ENCODE data around the gene SH3BP2. TPM values are rescaled to one million over a fixed set of nuclear protein-coding genes. Genes with fewer than 3 reads are reported as not detected.
"Not testable (repeated sequence)": the region's sequence is repeated elsewhere in the genome, so short reads cannot be mapped to it uniquely, and the experiment has no call there.

Gene SH3BP2
- total RNA-seq, 1 experiment from 2014 or later, result 52.8 TPM

DNA sequence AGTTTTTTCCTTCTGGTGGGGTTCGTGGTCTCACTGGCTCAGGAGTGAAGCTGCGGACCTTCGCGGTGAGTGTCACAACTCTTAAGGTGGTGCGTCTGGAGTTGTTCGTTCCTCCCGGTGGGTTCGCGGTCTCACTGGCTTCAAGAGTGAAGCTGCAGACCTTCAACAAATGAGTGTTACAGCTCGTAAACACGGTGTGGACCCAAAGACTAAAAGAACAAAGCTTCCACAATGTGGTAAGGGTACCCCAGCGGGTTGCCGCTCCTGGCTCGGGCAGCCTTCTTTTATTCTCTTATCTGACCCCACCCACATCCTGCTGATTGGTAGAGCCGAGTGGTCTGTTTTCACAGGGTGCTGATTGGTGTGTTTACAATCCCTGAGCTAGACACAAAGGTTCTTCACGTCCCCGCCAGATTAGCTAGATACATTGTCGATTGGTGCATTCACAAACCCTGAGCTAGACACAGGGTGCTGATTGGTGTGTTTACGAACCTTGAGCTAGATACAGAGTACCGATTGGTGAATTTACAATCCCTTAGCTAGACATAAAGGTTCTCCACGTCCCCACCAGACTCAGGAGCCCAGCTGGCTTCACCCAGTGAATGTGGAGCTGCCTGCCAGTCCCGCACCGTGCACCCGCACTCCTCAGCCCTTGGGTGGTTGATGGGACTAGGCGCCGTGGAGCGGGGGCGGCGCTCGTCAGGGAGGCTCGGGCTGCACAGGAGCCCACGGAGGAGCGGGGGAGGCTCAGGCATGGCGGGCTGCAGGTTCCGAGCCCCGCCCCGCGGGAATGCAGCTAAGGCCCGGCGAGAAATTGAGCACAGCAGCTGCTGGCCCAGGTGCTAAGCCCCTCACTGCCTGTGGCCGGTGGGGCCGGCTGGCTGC lies 30.2 kb upstream of the SH3BP2 start:
- ChIA-PET RAD21 (ENCODE audit: low non-redundant PET in 1 of 2, low total read pairs in 2 of 2, uncharacterized antibody in 2 of 2, unreplicated experiment in 2 of 2) (interaction anchor here in 1 of 2 experiments (1.0 kb wide), 1 partner anchor 172 kb away, joined by 3 read pairs; no protein-coding TSS in a partner anchor), CTCF (interaction anchor here (1.3 kb wide), 1 partner anchor 247 kb away, joined by 3 read pairs; no protein-coding TSS in a partner anchor)
- H2AFZ ChIP-seq (ENCODE audit: low read depth, low read length, poor library complexity, severe bottlenecking); H3K9me3 ChIP-seq (ENCODE audit: control insufficient read depth in 1 of 2, insufficient read depth in 1 of 2, low read depth in 1 of 2, low read length in 2 of 2); H3K27ac ChIP-seq (ENCODE audit: low read depth, low read length); H3K9ac ChIP-seq (ENCODE audit: low read length); H3K79me2 ChIP-seq (ENCODE audit: insufficient read depth, low read length); H3K4me2 ChIP-seq (ENCODE audit: low read length); BruUV-seq (replicated peaks); H3K36me3 ChIP-seq (ENCODE audit: control insufficient read depth in 1 of 2, insufficient read depth in 2 of 2, low read length in 2 of 2); ATAC-seq; H4K20me1 ChIP-seq (ENCODE audit: insufficient read depth); DNase-seq (ENCODE audit: low read depth, low spot score); H3K4me3 ChIP-seq (replicated peaks in 1 of 2; ENCODE audit: low read depth in 1 of 2, low read length in 2 of 2); H3K9me2 ChIP-seq (ENCODE audit: insufficient read depth); intact Hi-C loops (cut with micrococcal nuclease); POLR2A ChIA-PET; H3K27me3 ChIP-seq (ENCODE audit: insufficient read depth, low read length): not testable (repeated sequence)
- peaks cover 12 to 30% of the 10 kb centered on the region in 2 experiments for H3K4me1 ChIP-seq (ENCODE audit: control insufficient read depth in 1 of 2, insufficient read depth in 2 of 2, low read length in 2 of 2)
- TF ChIP-seq POLR2A (IDR thresholded peaks at IDR 0.05; ENCODE audit: borderline replicate concordance, extremely low read depth, insufficient read depth, insufficient read length), result peak; percentile 34

DNA sequence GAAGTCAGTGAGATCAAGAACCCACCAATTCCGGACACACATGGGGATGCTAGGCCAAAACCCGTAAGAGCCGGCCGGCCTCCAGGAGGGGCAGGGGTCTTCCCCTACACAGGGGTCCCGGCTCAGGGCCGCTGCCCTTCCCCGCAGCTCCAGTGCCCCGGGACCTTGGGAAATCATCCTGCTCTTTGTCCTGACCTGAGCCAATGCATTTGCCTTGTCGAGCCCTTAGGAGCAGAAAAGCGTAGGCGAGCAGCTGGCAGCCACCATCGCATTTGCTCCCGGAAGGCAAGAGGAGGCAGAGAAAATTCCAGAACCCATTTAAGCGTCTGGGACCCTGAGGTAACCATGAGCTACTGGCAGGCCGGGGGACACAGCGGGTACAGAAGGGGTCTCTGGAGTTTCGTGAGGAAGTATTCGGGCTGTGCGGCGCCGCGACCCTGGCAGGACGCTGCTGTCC lies 29.3 kb upstream of the SH3BP2 start:
- H3K9ac ChIP-seq (ENCODE audit: low read length), result no peak overlapping the region
- POLR2A ChIA-PET, result no interaction called here
- DNase-seq (ENCODE audit: low read depth, low spot score) (no peak), ATAC-seq (no peak)
- BruUV-seq (replicated peaks), result no TSS peak
- CTCF ChIA-PET, result interaction anchor here (1.1 to 1.4 kb wide), 4 partner anchors 22 to 274 kb away, joined by 3 to 6 read pairs (median 4); partner anchors contain the start of genes GRK4 and NOP14
- H3K4me3 ChIP-seq (replicated peaks in 1 of 2; ENCODE audit: low read depth in 1 of 2, low read length in 2 of 2), result no peak overlapping the region
- H3K9me2 ChIP-seq (ENCODE audit: insufficient read depth), result no peaks in the 10 kb centered on the region
- H4K20me1 ChIP-seq (ENCODE audit: insufficient read depth), result no peaks in the 10 kb centered on the region
- H3K9me3 ChIP-seq (ENCODE audit: control insufficient read depth in 1 of 2, insufficient read depth in 1 of 2, low read depth in 1 of 2, low read length in 2 of 2), result no peaks in the 10 kb centered on the region
- intact Hi-C loops (cut with micrococcal nuclease), result no loop called here
- no peaks in the 10 kb centered on the region for H3K27me3 ChIP-seq (ENCODE audit: insufficient read depth, low read length)
- no peaks in the 10 kb centered on the region for H3K79me2 ChIP-seq (ENCODE audit: insufficient read depth, low read length)
- H3K4me2 ChIP-seq (ENCODE audit: low read length), result peak overlapping the region; percentile 90
- H3K27ac ChIP-seq (ENCODE audit: low read depth, low read length), result no peak overlapping the region; the same call in 1 of the 2 replicates
- peaks cover 12 to 30% of the 10 kb centered on the region in 2 experiments for H3K4me1 ChIP-seq (ENCODE audit: control insufficient read depth in 1 of 2, insufficient read depth in 2 of 2, low read length in 2 of 2)
- no peaks in the 10 kb centered on the region for H3K36me3 ChIP-seq (ENCODE audit: control insufficient read depth in 1 of 2, insufficient read depth in 2 of 2, low read length in 2 of 2)
- H2AFZ ChIP-seq (ENCODE audit: low read depth, low read length, poor library complexity, severe bottlenecking), result no peak overlapping the region
- RAD21 ChIA-PET (ENCODE audit: low non-redundant PET in 1 of 2, low total read pairs in 2 of 2, uncharacterized antibody in 2 of 2, unreplicated experiment in 2 of 2), result interaction anchor here in 1 of 2 experiments (0.6 to 1.5 kb wide), 3 partner anchors 56 to 173 kb away, joined by 3 to 5 read pairs (median 4); no protein-coding TSS in a partner anchor
- TF ChIP-seq EZH2phosphoT487 (IDR thresholded peaks at IDR 0.05; ENCODE audit: borderline replicate concordance) (no peak), ZFX (IDR thresholded peaks at IDR 0.05) (no peak), POLR2AphosphoS5 (IDR thresholded peaks at IDR 0.05; ENCODE audit: low read depth, low read length) (no peak), CBX3 (IDR thresholded peaks at IDR 0.05; ENCODE audit: low read depth) (no peak), SP1 (IDR thresholded peaks at IDR 0.05; ENCODE audit: low read depth) (no peak)
- TF ChIP-seq, protein P1, sequence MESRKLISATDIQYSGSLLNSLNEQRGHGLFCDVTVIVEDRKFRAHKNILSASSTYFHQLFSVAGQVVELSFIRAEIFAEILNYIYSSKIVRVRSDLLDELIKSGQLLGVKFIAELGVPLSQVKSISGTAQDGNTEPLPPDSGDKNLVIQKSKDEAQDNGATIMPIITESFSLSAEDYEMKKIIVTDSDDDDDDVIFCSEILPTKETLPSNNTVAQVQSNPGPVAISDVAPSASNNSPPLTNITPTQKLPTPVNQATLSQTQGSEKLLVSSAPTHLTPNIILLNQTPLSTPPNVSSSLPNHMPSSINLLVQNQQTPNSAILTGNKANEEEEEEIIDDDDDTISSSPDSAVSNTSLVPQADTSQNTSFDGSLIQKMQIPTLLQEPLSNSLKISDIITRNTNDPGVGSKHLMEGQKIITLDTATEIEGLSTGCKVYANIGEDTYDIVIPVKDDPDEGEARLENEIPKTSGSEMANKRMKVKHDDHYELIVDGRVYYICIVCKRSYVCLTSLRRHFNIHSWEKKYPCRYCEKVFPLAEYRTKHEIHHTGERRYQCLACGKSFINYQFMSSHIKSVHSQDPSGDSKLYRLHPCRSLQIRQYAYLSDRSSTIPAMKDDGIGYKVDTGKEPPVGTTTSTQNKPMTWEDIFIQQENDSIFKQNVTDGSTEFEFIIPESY (IDR thresholded peaks at IDR 0.05; ENCODE audit: extremely low read depth, insufficient replicate concordance, low read length), result no peak
- TF ChIP-seq, protein P2, sequence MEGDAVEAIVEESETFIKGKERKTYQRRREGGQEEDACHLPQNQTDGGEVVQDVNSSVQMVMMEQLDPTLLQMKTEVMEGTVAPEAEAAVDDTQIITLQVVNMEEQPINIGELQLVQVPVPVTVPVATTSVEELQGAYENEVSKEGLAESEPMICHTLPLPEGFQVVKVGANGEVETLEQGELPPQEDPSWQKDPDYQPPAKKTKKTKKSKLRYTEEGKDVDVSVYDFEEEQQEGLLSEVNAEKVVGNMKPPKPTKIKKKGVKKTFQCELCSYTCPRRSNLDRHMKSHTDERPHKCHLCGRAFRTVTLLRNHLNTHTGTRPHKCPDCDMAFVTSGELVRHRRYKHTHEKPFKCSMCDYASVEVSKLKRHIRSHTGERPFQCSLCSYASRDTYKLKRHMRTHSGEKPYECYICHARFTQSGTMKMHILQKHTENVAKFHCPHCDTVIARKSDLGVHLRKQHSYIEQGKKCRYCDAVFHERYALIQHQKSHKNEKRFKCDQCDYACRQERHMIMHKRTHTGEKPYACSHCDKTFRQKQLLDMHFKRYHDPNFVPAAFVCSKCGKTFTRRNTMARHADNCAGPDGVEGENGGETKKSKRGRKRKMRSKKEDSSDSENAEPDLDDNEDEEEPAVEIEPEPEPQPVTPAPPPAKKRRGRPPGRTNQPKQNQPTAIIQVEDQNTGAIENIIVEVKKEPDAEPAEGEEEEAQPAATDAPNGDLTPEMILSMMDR (IDR thresholded peaks at IDR 0.05 in 2 of 3, conservative IDR thresholded peaks at IDR 0.05 in 1 of 3; ENCODE audit: borderline replicate concordance in 1 of 3, insufficient read depth in 1 of 3, low read depth in 2 of 3, low read length in 2 of 3), result no peak
- TF ChIP-seq, protein P3, sequence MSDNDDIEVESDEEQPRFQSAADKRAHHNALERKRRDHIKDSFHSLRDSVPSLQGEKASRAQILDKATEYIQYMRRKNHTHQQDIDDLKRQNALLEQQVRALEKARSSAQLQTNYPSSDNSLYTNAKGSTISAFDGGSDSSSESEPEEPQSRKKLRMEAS (IDR thresholded peaks at IDR 0.05), result no peak
